ENCODE results near the gene TXNL4A. TPM values are rescaled to one million over a fixed set of nuclear protein-coding genes. Genes with fewer than 3 reads are reported as not detected.

TXNL4A gene
- total and polyA plus RNA-seq, 4 donors, result 29.9 to 101 (median 85.2) TPM

DNA sequence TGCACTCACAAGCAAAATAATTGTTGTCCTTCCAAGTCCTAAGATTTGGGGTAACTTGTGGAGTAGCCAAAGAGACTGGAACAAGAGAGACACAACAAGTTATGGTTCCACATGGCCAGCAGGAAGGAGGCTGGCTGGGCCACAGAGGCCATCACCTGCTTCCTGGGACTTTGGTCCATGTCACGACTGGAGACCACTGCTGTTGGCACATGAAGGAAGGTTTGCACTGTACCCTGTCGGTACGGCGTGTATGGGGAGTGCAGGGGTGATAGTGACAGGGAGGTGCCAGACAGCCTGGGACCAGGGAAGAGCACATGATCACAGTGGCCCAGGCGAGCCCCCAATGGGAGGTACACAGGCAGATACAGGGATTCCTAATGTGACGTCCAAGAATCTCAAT is 52.4 kb downstream of the TXNL4A start:
- peaks cover 0 to 3% (median 0%) of the 10 kb centered on the region in 5 donors for H3K4me1 ChIP-seq (ENCODE audit: control insufficient read depth in 5 of 5, insufficient read depth in 5 of 5, low read length in 5 of 5)
- peaks cover 0 to 8% (median 3%) of the 10 kb centered on the region in 4 donors for H3K9me3 ChIP-seq (ENCODE audit: control insufficient read depth in 4 of 4, insufficient read depth in 3 of 4, low read length in 3 of 4)
- peaks cover 0 to 38% (median 24%) of the 10 kb centered on the region in 4 donors for H3K36me3 ChIP-seq (ENCODE audit: control insufficient read depth in 4 of 4, insufficient read depth in 4 of 4, low read length in 4 of 4)
- no peak overlapping the region for H3K27ac ChIP-seq (ENCODE audit: low read depth in 1 of 2, low read length in 1 of 2)
- TF ChIP-seq, protein P1, sequence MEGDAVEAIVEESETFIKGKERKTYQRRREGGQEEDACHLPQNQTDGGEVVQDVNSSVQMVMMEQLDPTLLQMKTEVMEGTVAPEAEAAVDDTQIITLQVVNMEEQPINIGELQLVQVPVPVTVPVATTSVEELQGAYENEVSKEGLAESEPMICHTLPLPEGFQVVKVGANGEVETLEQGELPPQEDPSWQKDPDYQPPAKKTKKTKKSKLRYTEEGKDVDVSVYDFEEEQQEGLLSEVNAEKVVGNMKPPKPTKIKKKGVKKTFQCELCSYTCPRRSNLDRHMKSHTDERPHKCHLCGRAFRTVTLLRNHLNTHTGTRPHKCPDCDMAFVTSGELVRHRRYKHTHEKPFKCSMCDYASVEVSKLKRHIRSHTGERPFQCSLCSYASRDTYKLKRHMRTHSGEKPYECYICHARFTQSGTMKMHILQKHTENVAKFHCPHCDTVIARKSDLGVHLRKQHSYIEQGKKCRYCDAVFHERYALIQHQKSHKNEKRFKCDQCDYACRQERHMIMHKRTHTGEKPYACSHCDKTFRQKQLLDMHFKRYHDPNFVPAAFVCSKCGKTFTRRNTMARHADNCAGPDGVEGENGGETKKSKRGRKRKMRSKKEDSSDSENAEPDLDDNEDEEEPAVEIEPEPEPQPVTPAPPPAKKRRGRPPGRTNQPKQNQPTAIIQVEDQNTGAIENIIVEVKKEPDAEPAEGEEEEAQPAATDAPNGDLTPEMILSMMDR (IDR thresholded peaks at IDR 0.05; ENCODE audit: control extremely low read depth, extremely low read depth), result no peak
- DNase-seq (no peak), ATAC-seq (ENCODE audit: insufficient read depth, low FRiP score) (no peak)
- no peak overlapping the region for H3K9ac ChIP-seq (ENCODE audit: insufficient read depth in 1 of 2, low read length in 2 of 2)
- H3K4me3 ChIP-seq, result no peak overlapping the region
- WGBS, 2 donors, result 96 to 98% methylated on average over 6 of the region's 6 CpGs
- no peaks in the 10 kb centered on the region for H3K27me3 ChIP-seq (ENCODE audit: control insufficient read depth in 3 of 3, insufficient read depth in 3 of 3, low read length in 2 of 3)

DNA sequence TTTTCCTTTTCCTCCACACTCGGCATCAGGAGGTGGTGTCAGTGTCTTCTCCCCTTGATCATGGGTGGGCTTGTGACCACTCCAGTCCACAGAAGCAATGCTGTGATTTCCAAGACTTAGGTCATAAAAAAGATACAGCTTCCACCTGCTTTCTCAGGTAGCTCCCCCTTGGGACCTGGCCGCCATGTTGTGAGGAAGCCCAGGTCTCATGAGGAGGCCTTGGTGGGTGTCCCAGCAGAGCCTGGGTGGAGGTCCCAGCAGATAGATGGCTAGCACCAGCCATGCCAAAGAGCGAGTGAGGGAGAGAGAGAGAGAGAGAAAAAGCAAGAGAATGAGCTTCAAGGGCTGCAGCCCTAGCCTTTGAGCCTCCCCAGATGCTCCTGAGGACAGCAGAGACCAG is 52.9 kb downstream of the TXNL4A start:
- no peak overlapping the region for H3K27ac ChIP-seq (ENCODE audit: low read depth in 1 of 2, low read length in 1 of 2)
- DNase-seq (peak in 1 of 3 donors; percentile 3), ATAC-seq (ENCODE audit: insufficient read depth, low FRiP score) (no peak)
- TF ChIP-seq, protein P1 (IDR thresholded peaks at IDR 0.05; ENCODE audit: control extremely low read depth, extremely low read depth), result no peak
- H3K4me1 ChIP-seq (ENCODE audit: control insufficient read depth in 5 of 5, insufficient read depth in 5 of 5, low read length in 5 of 5), result peaks cover 0 to 3% (median 0%) of the 10 kb centered on the region in 5 donors
- H3K4me3 ChIP-seq, result no peak overlapping the region
- H3K9me3 ChIP-seq (ENCODE audit: control insufficient read depth in 4 of 4, insufficient read depth in 3 of 4, low read length in 3 of 4), result peaks cover 0 to 8% (median 4%) of the 10 kb centered on the region in 4 donors
- H3K9ac ChIP-seq (ENCODE audit: insufficient read depth in 1 of 2, low read length in 2 of 2), result no peak overlapping the region
- peaks cover 0 to 36% (median 22%) of the 10 kb centered on the region in 4 donors for H3K36me3 ChIP-seq (ENCODE audit: control insufficient read depth in 4 of 4, insufficient read depth in 4 of 4, low read length in 4 of 4)
- 94 to 100% methylated on average over 3 of the region's 3 CpGs for WGBS, 2 donors
- no peaks in the 10 kb centered on the region for H3K27me3 ChIP-seq (ENCODE audit: control insufficient read depth in 3 of 3, insufficient read depth in 3 of 3, low read length in 2 of 3)

DNA sequence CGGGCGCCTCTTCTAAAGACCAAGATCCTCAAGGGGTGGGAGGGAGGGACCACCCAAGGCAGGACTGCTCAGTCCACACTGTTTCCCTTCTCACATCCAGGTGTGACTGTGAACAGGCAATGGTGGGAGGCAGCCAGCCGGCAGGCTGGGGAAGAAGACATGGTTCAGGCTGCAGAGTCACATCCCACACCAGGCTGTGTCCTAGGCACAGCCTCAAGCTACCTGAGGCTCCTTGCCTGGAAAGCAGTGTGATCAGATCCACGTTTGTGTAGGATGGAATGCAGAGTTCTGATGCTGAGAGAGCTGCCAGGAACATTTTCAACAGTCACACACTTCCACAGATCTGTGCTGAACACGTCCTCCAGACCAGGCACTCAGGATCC is 53.3 kb downstream of the TXNL4A start:
- Histone ChIP-seq H3K27ac (ENCODE audit: low read depth in 1 of 2, low read length in 1 of 2) (no peak overlapping the region), H3K9ac (ENCODE audit: insufficient read depth in 1 of 2, low read length in 2 of 2) (no peak overlapping the region), H3K27me3 (ENCODE audit: control insufficient read depth in 3 of 3, insufficient read depth in 3 of 3, low read length in 2 of 3) (no peaks in the 10 kb centered on the region), H3K36me3 (ENCODE audit: control insufficient read depth in 4 of 4, insufficient read depth in 4 of 4, low read length in 4 of 4) (peaks cover 0 to 32% (median 19%) of the 10 kb centered on the region in 4 donors), H3K4me1 (ENCODE audit: control insufficient read depth in 5 of 5, insufficient read depth in 5 of 5, low read length in 5 of 5) (peaks cover 0 to 3% (median 0%) of the 10 kb centered on the region in 5 donors), H3K9me3 (ENCODE audit: control insufficient read depth in 4 of 4, insufficient read depth in 3 of 4, low read length in 3 of 4) (peaks cover 0 to 8% (median 5%) of the 10 kb centered on the region in 4 donors), H3K4me3 (no peak overlapping the region)
- TF ChIP-seq, protein P1 (IDR thresholded peaks at IDR 0.05; ENCODE audit: control extremely low read depth, extremely low read depth), result no peak
- DNase-seq (peak in 1 of 3 donors; percentile 4), ATAC-seq (ENCODE audit: insufficient read depth, low FRiP score) (no peak)
- WGBS, 2 donors, result 73 to 91% methylated on average over 5 of the region's 5 CpGs
